MCF 10A (cell line): ENCODE measurements around the gene TET3. TPM values are rescaled to one million over a fixed set of nuclear protein-coding genes. Genes with fewer than 3 reads are reported as not detected.
A peak's percentile ranks its signal among the peaks of the same experiment; 100 is the strongest.

ENCODE experiments used
- Bru-seq: library from RNA; stranded (reverse); fragments of 400-500 nt; gene quantifications from one replicate; lab custom pipeline; 2021; lab: Mats Ljungman, UMichigan
- BruChase-seq, 2 experiments: library from RNA; stranded (reverse); fragments of 400-500 nt; gene quantifications; one replicate each; lab custom pipeline; 2021; lab: Mats Ljungman, UMichigan
- BruUV-seq: library from RNA; stranded (reverse); fragments of 400-500 nt; replicated peaks from 2 replicates; lab custom pipeline; 2021; lab: Mats Ljungman, UMichigan
- CTCF ChIA-PET: fragments of 300-600 bp; sonication (Branson Sonifier 250); formaldehyde crosslinking; extraction: SDS; loops from one replicate; lab custom pipeline; 2021; ENCODE audit warnings: antibody characterized with exemption, inconsistent platforms; lab: Yijun Ruan, JAX
- POLR2A ChIA-PET: fragments of 300-600, 350-650 bp; sonication (Branson Sonifier 250); formaldehyde crosslinking; extraction: SDS; loops from one replicate; lab custom pipeline; 2020; ENCODE audit warnings: antibody characterized with exemption, inconsistent platforms; lab: Yijun Ruan, JAX
- DNase-seq: peaks from one replicate; pipeline ENCODE4 v3.0.0-alpha.2; 2018; ENCODE audit not compliant: unreplicated experiment
- H3K27ac Mint-ChIP-seq: one replicate; pipeline ENCODE4 v1.8.0; 2022; ENCODE audit warnings: mild to moderate bottlenecking, low read depth, mixed read lengths; ENCODE audit not compliant: unreplicated experiment
- H3K27me3 Mint-ChIP-seq: one replicate; pipeline ENCODE4 v1.8.0; 2022; ENCODE audit warnings: mixed read lengths; ENCODE audit not compliant: insufficient read depth, unreplicated experiment
- H3K36me3 Mint-ChIP-seq: one replicate; pipeline ENCODE4 v1.8.0; 2022; ENCODE audit warnings: mild to moderate bottlenecking, moderate library complexity, mixed read lengths; ENCODE audit not compliant: insufficient read depth, unreplicated experiment
- H3K4me1 Mint-ChIP-seq: one replicate; pipeline ENCODE4 v1.8.0; 2022; ENCODE audit warnings: mixed read lengths; ENCODE audit not compliant: insufficient read depth, unreplicated experiment
- H3K4me3 Mint-ChIP-seq: one replicate; pipeline ENCODE4 v1.8.0; 2022; ENCODE audit warnings: mild to moderate bottlenecking, moderate library complexity, mixed read lengths; ENCODE audit not compliant: unreplicated experiment
- H3K9me3 Mint-ChIP-seq: one replicate; pipeline ENCODE4 v1.8.0; 2022; ENCODE audit warnings: mixed read lengths; ENCODE audit not compliant: unreplicated experiment
- CTCF ChIP-seq: fragments of 200-600 bp; IDR thresholded peaks from one replicate; pipeline ENCODE4 v1.8.0; 2022; ENCODE audit warnings: antibody characterized with exemption, mild to moderate bottlenecking; ENCODE audit not compliant: unreplicated experiment
- intact Hi-C: fragments of 100-400 bp; cut with micrococcal nuclease; formaldehyde crosslinking; loops from 2 replicates; pipeline ENCODE4 v1.14.1; 2022
- long read RNA-seq: library from polyadenylated mRNA; stranded (forward); transcript quantifications from one replicate; pipeline ENCODE4 v2.0.0, GENCODE V29; 2022
- total RNA-seq: library from RNA; stranded (reverse); gene quantifications from 2 replicates; pipeline ENCODE4 v1.2.3, GENCODE V29; 2022

Gene TET3
- total RNA-seq = 15.0 and 17.5 TPM in 2 replicates
- Bru-seq, nascent RNA = percentile 74 among the genes with signal in this experiment
- BruChase-seq, experiment 1, labeled RNA remaining after a 6-hour chase = percentile 75 among the genes with signal in this experiment
- BruChase-seq, experiment 2, labeled RNA remaining after a 2-hour chase = percentile 73 among the genes with signal in this experiment
- long read RNA-seq, partial matches to known transcripts = 1 of 8 reads
- long read RNA-seq, other reads (novel, unspliced or antisense) = 7 of 8 reads

GRCh38 chr2:73984203-73984921, at the start of gene TET3:
Gene TET3, plus strand, starts transcription at chr2:73984910. Its CDS starts 1,494 bp downstream, at chr2:73986404.
- Mint-ChIP-seq H3K36me3 (peaks cover 17% of the 10 kb centered on the region), H3K9me3 (no peaks in the 10 kb centered on the region), H3K27me3 (no peaks in the 10 kb centered on the region), H3K4me3 (peak within 1 kb of the TSS; percentile 74), H3K27ac (peak within 1 kb of the TSS; percentile 78), H3K4me1 (peaks cover 55% of the 10 kb centered on the region)
- POLR2A ChIA-PET = interaction anchor here (0.6 to 1.2 kb wide), 6 partner anchors 18 to 247 kb away, joined by 3 to 6 read pairs (median 3); partner anchors contain the start of genes DGUOK and TPRKB
- CTCF ChIA-PET = no interaction called here
- intact Hi-C loops = loop anchor here (5.0 to 10.0 kb wide), 2 partner anchors 47 to 130 kb away; no protein-coding TSS in a partner anchor
- peak; percentile 43 for DNase-seq
- no TSS peak for BruUV-seq
- no peak for TF ChIP-seq CTCF

- no peaks in the 10 kb centered on the region for H3K27me3 Mint-ChIP-seq
- peaks cover 47% of the 10 kb centered on the region for H3K36me3 Mint-ChIP-seq
- POLR2A ChIA-PET = interaction anchor here (0.7 to 1.7 kb wide), 5 partner anchors 9 to 107 kb away, joined by 3 to 11 read pairs (median 3); partner anchors contain the start of genes DGUOK and STAMBP
- BruUV-seq = no TSS peak
- DNase-seq = no peak
- no peaks in the 10 kb centered on the region for H3K9me3 Mint-ChIP-seq
- H3K4me3 Mint-ChIP-seq = no peak overlapping the region
- no peak for TF ChIP-seq CTCF
- H3K27ac Mint-ChIP-seq = peak overlapping the region; percentile 40
- peaks cover 62% of the 10 kb centered on the region for H3K4me1 Mint-ChIP-seq
- CTCF ChIA-PET = interaction anchor here (0.5 to 1.3 kb wide), 6 partner anchors 88 to 326 kb away, joined by 3 to 5 read pairs (median 4); no protein-coding TSS in a partner anchor
- intact Hi-C loops = loop anchor here (5.0 kb wide), 1 partner anchor 47 kb away; the partner anchor contains the start of gene TET3
Observed at GRCh38 chr2:73935641-73936040, 49.1 kb upstream of the TET3 start.

- H3K27me3 Mint-ChIP-seq = no peaks in the 10 kb centered on the region
- H3K4me1 Mint-ChIP-seq = peaks cover 47% of the 10 kb centered on the region
- DNase-seq = no peak
- no peak overlapping the region for H3K4me3 Mint-ChIP-seq
- peaks cover 62% of the 10 kb centered on the region for H3K36me3 Mint-ChIP-seq
- ChIA-PET POLR2A (interaction anchor here (0.6 to 3.4 kb wide), 8 partner anchors 10 to 210 kb away, joined by 3 to 30 read pairs (median 6); partner anchors contain the start of genes BOLA3, DGUOK and STAMBP), CTCF (interaction anchor here (0.6 to 1.5 kb wide), 6 partner anchors 10 to 214 kb away, joined by 3 to 6 read pairs (median 3); no protein-coding TSS in a partner anchor)
- intact Hi-C loops = loop anchor here (5.0 kb wide), 1 partner anchor 45 kb away; the partner anchor contains the start of gene TET3
- no TSS peak for BruUV-seq
- no peaks in the 10 kb centered on the region for H3K9me3 Mint-ChIP-seq
- TF ChIP-seq CTCF = no peak
- peak overlapping the region; percentile 40 for H3K27ac Mint-ChIP-seq
Observed at GRCh38 chr2:73937103-73937885, 47.4 kb upstream of the TET3 start.
